B cell (primary cell): Measurements from ENCODE around the gene SMARCC1. TPM values are rescaled to one million over a fixed set of nuclear protein-coding genes. Genes with fewer than 3 reads are reported as not detected.

ENCODE experiments used
- ATAC-seq: fragments of 200-7000 bp; cut with Tn5 transposase; one replicate; pipeline ENCODE4 v1.10.0; 2021; ENCODE audit warnings: low read depth, mild to moderate bottlenecking, moderate number of reproducible peaks, moderate library complexity
- CTCF ChIA-PET: fragments of 350-600 bp; sonication (Branson Sonifier 250); formaldehyde crosslinking; loops from one replicate; lab custom pipeline; 2021; ENCODE audit warnings: antibody characterized with exemption, inconsistent platforms; lab: Charles Lee
- POLR2A ChIA-PET: fragments of 350-600 bp; sonication (Branson Sonifier 250); formaldehyde crosslinking; loops from one replicate; lab custom pipeline; 2021; ENCODE audit warnings: antibody characterized with exemption; lab: Charles Lee
- DNase-seq: peaks from one replicate; pipeline ENCODE4 v3.0.0; 2013
- H2AFZ ChIP-seq: 2 replicates; pipeline ENCODE4 v1.6.1; 2012; ENCODE audit warnings: mild to moderate bottlenecking, low read depth, low read length; ENCODE audit not compliant: insufficient read depth, poor library complexity, severe bottlenecking
- H3K27ac ChIP-seq, 2 donors: 1 replicate in 1 of 2; 2 replicates in 1 of 2; pipeline ENCODE4 v1.5.1; 2012 to 2013; ENCODE audit warnings: low read length in 2 of 2, mild to moderate bottlenecking in 2 of 2, moderate library complexity in 1 of 2
- H3K27me3 ChIP-seq, 4 experiments: fragments of 200-600 bp in 1 of 4; sonication (generic) in 1 of 4; replicated peaks in 1 of 4; 1 replicate in 2 of 4; 2 replicates in 2 of 4; pipeline versions ENCODE4 v1.6.1 to v1.7.0; 2013 to 2016; ENCODE audit warnings: low read length in 3 of 4, mild to moderate bottlenecking in 2 of 4, mixed read lengths in 1 of 4, moderate library complexity in 1 of 4; ENCODE audit not compliant: insufficient read depth in 4 of 4, control insufficient read depth in 3 of 4; ENCODE audit errors: control extremely low read depth in 1 of 4
- H3K36me3 ChIP-seq, 2 experiments: replicated peaks in 1 of 2; 1 replicate in 1 of 2; 2 replicates in 1 of 2; pipeline versions ENCODE4 v1.6.1 to v1.7.1; 2013; ENCODE audit warnings: low read length in 1 of 2; ENCODE audit not compliant: insufficient read depth in 2 of 2, control insufficient read depth in 1 of 2; ENCODE audit errors: control extremely low read depth in 1 of 2, extremely low read depth in 1 of 2
- H3K4me1 ChIP-seq, 2 donors: fragments of 200-600 bp in 1 of 2; sonication (generic) in 1 of 2; 1 replicate in 1 of 2; 2 replicates in 1 of 2; pipeline versions ENCODE4 v1.5.1 to v1.6.1; 2013 to 2017; ENCODE audit warnings: low read length in 2 of 2; ENCODE audit not compliant: control insufficient read depth in 2 of 2, insufficient read depth in 2 of 2
- H3K4me2 ChIP-seq: replicated peaks from 2 replicates; pipeline ENCODE3; 2012; ENCODE audit warnings: mild to moderate bottlenecking, low read depth, low read length; ENCODE audit not compliant: poor library complexity, severe bottlenecking
- H3K4me3 ChIP-seq, 5 experiments: fragments of 200-600 bp in 1 of 5; sonication (generic) in 1 of 5; 1 replicate in 3 of 5; 2 replicates in 2 of 5; pipeline versions ENCODE4 v1.5.1 to v1.7.0; 2011 to 2016; ENCODE audit warnings: low read length in 4 of 5, mild to moderate bottlenecking in 4 of 5, low read depth in 2 of 5, control low read depth in 1 of 5, moderate library complexity in 1 of 5; ENCODE audit not compliant: insufficient read depth in 1 of 5; ENCODE audit errors: control extremely low read depth in 1 of 5, extremely low read depth in 1 of 5
- H3K79me2 ChIP-seq: fragments of 200-600 bp; sonication (generic); one replicate; pipeline ENCODE4 v1.6.0; 2016; ENCODE audit warnings: low read length; ENCODE audit not compliant: control insufficient read depth, insufficient read depth
- H3K9ac ChIP-seq: fragments of 200-600 bp; sonication (generic); 2 replicates; pipeline ENCODE4 v1.6.1; 2017; ENCODE audit warnings: mild to moderate bottlenecking, low read length, moderate library complexity
- H3K9me3 ChIP-seq, 3 donors: one replicate each; pipeline versions ENCODE4 v1.6.1 to v1.7.1; 2013; ENCODE audit warnings: low read length in 2 of 3; ENCODE audit not compliant: control insufficient read depth in 2 of 3, insufficient read depth in 1 of 3; ENCODE audit errors: control extremely low read depth in 1 of 3
- H4K20me1 ChIP-seq: 2 replicates; pipeline ENCODE4 v1.6.0; 2012; ENCODE audit warnings: mild to moderate bottlenecking, low read length; ENCODE audit not compliant: insufficient read depth, control insufficient read depth, poor library complexity, severe bottlenecking
- H3K27ac Mint-ChIP-seq: one replicate; pipeline ENCODE4 v1.8.0; 2021; ENCODE audit warnings: mixed read lengths
- H3K27me3 Mint-ChIP-seq: one replicate; pipeline ENCODE4 v1.8.0; 2021; ENCODE audit warnings: mixed read lengths
- H3K4me1 Mint-ChIP-seq: one replicate; pipeline ENCODE4 v1.8.0; 2021; ENCODE audit warnings: mixed read lengths
- H3K4me3 Mint-ChIP-seq: one replicate; pipeline ENCODE4 v1.8.0; 2021; ENCODE audit warnings: mixed read lengths
- H3K9me3 Mint-ChIP-seq: one replicate; pipeline ENCODE4 v1.8.0; 2022; ENCODE audit warnings: mixed read lengths; ENCODE audit not compliant: insufficient read depth
- CTCF ChIP-seq: fragments of 200-600 bp; IDR thresholded peaks from one replicate; pipeline ENCODE4 v1.8.0; 2022; ENCODE audit warnings: antibody characterized with exemption, mild to moderate bottlenecking
- EZH2 ChIP-seq: IDR thresholded peaks from 2 replicates; pipeline ENCODE4 v1.6.1; 2012; ENCODE audit warnings: borderline replicate concordance, low read depth, mild to moderate bottlenecking, moderate library complexity, low read length; ENCODE audit not compliant: insufficient read depth, poor library complexity, severe bottlenecking
- WGBS: methylation state at CpG from one replicate; pipeline ENCODE4 v1.1.5; 2013; ENCODE audit warnings: missing lambda C conversion rate; ENCODE audit not compliant: insufficient coverage; 5-methylcytosine and 5-hydroxymethylcytosine counted together
- intact Hi-C: fragments of 100-400 bp; cut with micrococcal nuclease; formaldehyde crosslinking; loops from one replicate; pipeline ENCODE4 v1.10.0; 2022
- polyA plus RNA-seq: library from polyadenylated mRNA; depleted of rRNA; stranded (reverse); fragments of >200 nt; gene quantifications from 2 replicates; pipeline ENCODE4 v1.2.3, GENCODE V29; 2012
- total RNA-seq, 2 donors: library from RNA; stranded (reverse); fragments of 120-200 nt in 1 of 2; gene quantifications; 1 replicate in 1 of 2; 2 replicates in 1 of 2; pipeline versions ENCODE4 v1.2.3 to v1.2.4, GENCODE V29; 2013 to 2022

SMARCC1 gene
- total and polyA plus RNA-seq, 2 donors (not counting 1 experiment from before 2014, with no cell fraction given) = 13.1 to 155 TPM

- WGBS = 86% methylated on average over 1 of the region's 8 CpGs
Measured at GRCh38 chr3:47813551-47814177, 32.0 kb upstream of the SMARCC1 start.

More at GRCh38 chr3:47813551-47814177, 32.0 kb upstream of the SMARCC1 start:
- Mint-ChIP-seq H3K9me3 (no peaks in the 10 kb centered on the region), H3K4me3 (no peak overlapping the region), H3K27ac (no peak overlapping the region), H3K4me1 (peaks cover 2% of the 10 kb centered on the region), H3K27me3 (no peaks in the 10 kb centered on the region)
- TF ChIP-seq CTCF (no peak), EZH2 (no peak)
- Histone ChIP-seq H3K27ac (no peak overlapping the region), H4K20me1 (no peaks in the 10 kb centered on the region), H3K9ac (no peak overlapping the region), H3K79me2 (peaks cover 31% of the 10 kb centered on the region), H3K4me1 (no peaks in the 10 kb centered on the region), H3K9me3 (no peaks in the 10 kb centered on the region), H3K4me3 (no peak overlapping the region), H2AFZ (no peak overlapping the region), H3K27me3 (no peaks in the 10 kb centered on the region), H3K4me2 (no peak overlapping the region), H3K36me3 (peaks cover 5 to 40% of the 10 kb centered on the region in 2 experiments)
- intact Hi-C loops = no loop called here
- DNase-seq = no peak
- ChIA-PET POLR2A (no interaction called here), CTCF (interaction anchor here (0.6 to 4.5 kb wide), 4 partner anchors 9 to 292 kb away, joined by 3 to 32 read pairs (median 4); no protein-coding TSS in a partner anchor)
- no peak for ATAC-seq
